ENCODE measurements around the gene AP1B1. TPM values are rescaled to one million over a fixed set of nuclear protein-coding genes. Genes with fewer than 3 reads are reported as not detected.
A peak's percentile ranks its signal among the peaks of the same experiment; 100 is the strongest.
"Not testable (repeated sequence)": the region's sequence is repeated elsewhere in the genome, so short reads cannot be mapped to it uniquely, and the experiment has no call there.

The AP1B1 gene
- total RNA-seq, 1 donor from 2014 or later = 42.0 TPM

DNA sequence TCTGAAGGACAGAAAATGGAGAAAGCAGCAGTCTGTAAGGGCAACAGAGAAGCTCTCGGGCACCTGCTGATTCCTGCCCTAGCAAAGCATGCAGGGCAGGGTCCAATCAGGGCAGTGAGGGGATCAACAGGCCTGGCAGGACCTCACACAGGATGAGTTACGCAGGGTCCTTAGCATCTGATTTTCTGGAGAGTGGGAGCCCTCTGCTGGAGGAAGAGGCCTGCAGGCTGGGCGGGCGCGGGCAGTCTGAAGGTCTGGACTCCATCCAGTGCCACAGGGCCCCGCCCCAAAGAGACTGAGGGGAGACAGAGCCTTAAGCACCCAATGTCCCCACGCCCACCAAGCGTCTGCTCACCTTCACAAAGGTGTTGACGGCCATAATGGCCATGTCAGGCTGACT lies 28.9 kb downstream of the AP1B1 start:
- no peaks in the 10 kb centered on the region for H3K4me1 Mint-ChIP-seq (ENCODE audit: unreplicated experiment)
- no peak overlapping the region for H3K27ac Mint-ChIP-seq (ENCODE audit: unreplicated experiment)
- DNase-seq (ENCODE audit: extremely low spot score, unreplicated experiment) = no peak

DNA sequence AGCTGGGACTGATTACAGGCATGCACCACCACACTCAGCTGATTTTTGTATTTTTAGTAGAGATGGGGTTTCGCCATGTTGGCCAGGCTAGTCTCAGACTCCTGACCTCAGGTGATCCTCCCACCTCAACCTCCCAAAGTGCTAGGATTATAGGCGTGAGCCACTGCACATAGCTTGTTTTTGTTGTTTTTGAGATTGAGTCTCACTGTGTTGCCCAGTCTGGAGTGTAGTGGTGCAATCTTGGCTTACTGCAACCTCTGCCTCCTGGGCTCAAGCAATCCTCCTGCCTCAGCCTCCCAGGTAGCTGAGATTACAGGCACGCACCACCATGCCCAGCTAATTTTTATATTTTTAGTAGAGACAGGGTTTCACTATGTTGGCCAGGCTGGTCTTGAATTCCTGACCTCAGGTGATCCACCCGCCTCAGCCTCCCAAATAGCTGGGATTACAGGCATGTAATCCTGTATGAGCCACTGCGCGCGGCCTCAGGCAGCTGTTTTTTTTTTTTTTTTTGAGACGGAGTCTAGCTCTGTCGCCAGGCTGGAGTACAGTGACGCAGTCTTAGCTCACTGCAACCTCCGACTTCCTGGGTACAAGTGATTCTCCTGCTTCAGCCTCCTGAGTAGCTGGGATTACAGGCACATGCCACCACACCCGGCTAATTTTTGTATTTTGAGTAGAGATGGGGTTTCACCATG lies 31.0 kb downstream of the AP1B1 start:
- H3K9me3 Mint-ChIP-seq (ENCODE audit: unreplicated experiment); H3K27ac Mint-ChIP-seq (ENCODE audit: unreplicated experiment); H3K4me3 Mint-ChIP-seq (ENCODE audit: unreplicated experiment); H3K27me3 Mint-ChIP-seq (ENCODE audit: unreplicated experiment); H3K4me1 Mint-ChIP-seq (ENCODE audit: unreplicated experiment); DNase-seq (ENCODE audit: extremely low spot score, unreplicated experiment): not testable (repeated sequence)
- peaks cover 13% of the 10 kb centered on the region for H3K36me3 Mint-ChIP-seq (ENCODE audit: unreplicated experiment)

More for the DNA sequence above, 28.9 kb downstream of the AP1B1 start:
- Mint-ChIP-seq H3K36me3 (ENCODE audit: unreplicated experiment) (peaks cover 9% of the 10 kb centered on the region), H3K4me3 (ENCODE audit: unreplicated experiment) (no peak overlapping the region), H3K27me3 (ENCODE audit: unreplicated experiment) (no peaks in the 10 kb centered on the region), H3K9me3 (ENCODE audit: unreplicated experiment) (no peaks in the 10 kb centered on the region)
- TF ChIP-seq, protein P1, sequence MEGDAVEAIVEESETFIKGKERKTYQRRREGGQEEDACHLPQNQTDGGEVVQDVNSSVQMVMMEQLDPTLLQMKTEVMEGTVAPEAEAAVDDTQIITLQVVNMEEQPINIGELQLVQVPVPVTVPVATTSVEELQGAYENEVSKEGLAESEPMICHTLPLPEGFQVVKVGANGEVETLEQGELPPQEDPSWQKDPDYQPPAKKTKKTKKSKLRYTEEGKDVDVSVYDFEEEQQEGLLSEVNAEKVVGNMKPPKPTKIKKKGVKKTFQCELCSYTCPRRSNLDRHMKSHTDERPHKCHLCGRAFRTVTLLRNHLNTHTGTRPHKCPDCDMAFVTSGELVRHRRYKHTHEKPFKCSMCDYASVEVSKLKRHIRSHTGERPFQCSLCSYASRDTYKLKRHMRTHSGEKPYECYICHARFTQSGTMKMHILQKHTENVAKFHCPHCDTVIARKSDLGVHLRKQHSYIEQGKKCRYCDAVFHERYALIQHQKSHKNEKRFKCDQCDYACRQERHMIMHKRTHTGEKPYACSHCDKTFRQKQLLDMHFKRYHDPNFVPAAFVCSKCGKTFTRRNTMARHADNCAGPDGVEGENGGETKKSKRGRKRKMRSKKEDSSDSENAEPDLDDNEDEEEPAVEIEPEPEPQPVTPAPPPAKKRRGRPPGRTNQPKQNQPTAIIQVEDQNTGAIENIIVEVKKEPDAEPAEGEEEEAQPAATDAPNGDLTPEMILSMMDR (IDR thresholded peaks at IDR 0.05) = peak; percentile 74

DNA sequence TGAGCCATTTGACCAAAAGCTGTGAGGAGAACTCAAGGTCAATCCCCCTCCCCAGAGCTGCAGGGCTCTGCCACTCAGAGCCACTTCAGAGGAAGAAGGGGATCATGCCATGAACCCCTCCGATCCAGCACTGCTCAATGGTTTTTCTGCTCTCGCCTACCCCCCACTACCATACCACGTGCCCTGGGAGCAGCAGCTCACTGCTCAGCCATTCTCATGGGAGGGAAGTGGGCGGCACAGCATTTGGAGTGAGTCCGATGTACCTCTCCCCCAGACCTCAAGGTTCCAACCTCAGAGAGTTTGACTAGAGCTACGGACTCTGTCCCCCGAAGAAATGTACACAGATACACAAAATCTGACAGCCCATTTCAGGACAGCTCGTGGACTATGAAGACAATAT lies 34.5 kb downstream of the AP1B1 start:
- no peak for DNase-seq (ENCODE audit: extremely low spot score, unreplicated experiment)
- peaks cover 19% of the 10 kb centered on the region for H3K36me3 Mint-ChIP-seq (ENCODE audit: unreplicated experiment)

DNA sequence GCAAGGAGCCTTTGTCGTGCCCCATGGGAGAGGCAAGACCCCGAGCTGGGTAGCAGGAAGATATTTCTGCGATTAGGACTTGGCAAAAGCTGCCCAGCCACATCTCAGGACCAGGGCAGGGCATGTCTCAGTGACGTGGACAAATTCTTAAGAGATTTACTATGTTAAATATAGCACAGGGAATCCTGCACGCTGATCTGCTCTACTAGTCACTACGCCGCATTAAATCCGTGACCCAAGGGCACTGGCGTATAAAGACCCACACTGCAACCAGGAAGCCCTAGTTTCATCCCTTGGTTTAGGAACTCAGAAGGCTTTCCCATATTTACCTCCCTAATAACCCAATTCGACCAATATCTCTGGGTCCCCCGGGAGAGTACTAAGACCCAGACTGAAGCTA lies 35.1 kb downstream of the AP1B1 start:
- H3K4me1 Mint-ChIP-seq (ENCODE audit: unreplicated experiment) = no peaks in the 10 kb centered on the region
- H3K4me3 Mint-ChIP-seq (ENCODE audit: unreplicated experiment) = no peak overlapping the region
- TF ChIP-seq, protein P1 (IDR thresholded peaks at IDR 0.05) = no peak
- no peaks in the 10 kb centered on the region for H3K9me3 Mint-ChIP-seq (ENCODE audit: unreplicated experiment)
- no peaks in the 10 kb centered on the region for H3K27me3 Mint-ChIP-seq (ENCODE audit: unreplicated experiment)
- no peak for DNase-seq (ENCODE audit: extremely low spot score, unreplicated experiment)
- no peak overlapping the region for H3K27ac Mint-ChIP-seq (ENCODE audit: unreplicated experiment)
- peaks cover 19% of the 10 kb centered on the region for H3K36me3 Mint-ChIP-seq (ENCODE audit: unreplicated experiment)

More for the DNA sequence above, 34.5 kb downstream of the AP1B1 start:
- TF ChIP-seq, protein P1 (IDR thresholded peaks at IDR 0.05) = no peak
- Mint-ChIP-seq H3K9me3 (ENCODE audit: unreplicated experiment) (no peaks in the 10 kb centered on the region), H3K27me3 (ENCODE audit: unreplicated experiment) (no peaks in the 10 kb centered on the region), H3K4me1 (ENCODE audit: unreplicated experiment) (no peaks in the 10 kb centered on the region), H3K4me3 (ENCODE audit: unreplicated experiment) (no peak overlapping the region), H3K27ac (ENCODE audit: unreplicated experiment) (no peak overlapping the region)

DNA sequence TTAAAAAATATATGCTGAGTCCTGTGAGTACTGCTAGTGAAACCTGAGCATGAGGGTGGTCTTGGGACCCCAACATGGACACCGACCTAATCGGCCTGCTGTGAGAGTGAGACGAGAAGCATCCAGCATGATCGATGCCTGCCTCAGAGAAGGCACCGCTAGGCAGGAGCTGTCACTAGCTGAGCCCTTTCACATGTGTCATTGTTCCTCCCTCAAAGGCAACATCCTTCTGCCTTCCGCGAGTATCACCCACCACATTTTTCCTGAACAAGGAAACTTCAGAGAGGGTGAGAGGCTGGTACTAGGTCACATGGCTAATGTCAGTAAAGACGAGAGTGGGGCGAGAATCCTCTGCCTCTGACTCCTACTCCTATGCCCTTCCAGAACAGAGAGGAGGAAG lies 35.6 kb downstream of the AP1B1 start:
- H3K4me3 Mint-ChIP-seq (ENCODE audit: unreplicated experiment) = no peak overlapping the region
- TF ChIP-seq, protein P1 (IDR thresholded peaks at IDR 0.05) = no peak
- H3K36me3 Mint-ChIP-seq (ENCODE audit: unreplicated experiment) = peaks cover 19% of the 10 kb centered on the region
- no peak overlapping the region for H3K27ac Mint-ChIP-seq (ENCODE audit: unreplicated experiment)
- no peaks in the 10 kb centered on the region for H3K9me3 Mint-ChIP-seq (ENCODE audit: unreplicated experiment)
- DNase-seq (ENCODE audit: extremely low spot score, unreplicated experiment) = no peak
- no peaks in the 10 kb centered on the region for H3K27me3 Mint-ChIP-seq (ENCODE audit: unreplicated experiment)
- no peaks in the 10 kb centered on the region for H3K4me1 Mint-ChIP-seq (ENCODE audit: unreplicated experiment)
